Thyroid gland (tissue), 4 donors: Measurements from ENCODE around the gene RIT2.

Experiments
- CTCF ChIP-seq, 6 experiments: fragments of 200-600 bp in 3 of 6; fragments of 450-650 bp in 3 of 6; sonication (generic) in 3 of 6; IDR thresholded peaks; one replicate each; pipeline ENCODE4 v1.5.1; 2016 to 2019; ENCODE audit warnings: antibody characterized with exemption in 6 of 6, mild to moderate bottlenecking in 2 of 6, inconsistent platforms in 1 of 6, moderate library complexity in 1 of 6
- POLR2A ChIP-seq, 2 donors: fragments of 450-650 bp; IDR thresholded peaks; one replicate each; pipeline ENCODE4 v1.6.1; 2017; ENCODE audit warnings: antibody characterized with exemption in 2 of 2, mild to moderate bottlenecking in 2 of 2, moderate library complexity in 1 of 2

- TF ChIP-seq CTCF (IDR thresholded peaks at IDR 0.05) (no peak), POLR2A (IDR thresholded peaks at IDR 0.05) (no peak)
Measured at GRCh38 chr18:42742969-42743368, 372.5 kb downstream of the RIT2 start.
